ENCODE data around the gene SPDYC.

Gene SPDYC, protein sequence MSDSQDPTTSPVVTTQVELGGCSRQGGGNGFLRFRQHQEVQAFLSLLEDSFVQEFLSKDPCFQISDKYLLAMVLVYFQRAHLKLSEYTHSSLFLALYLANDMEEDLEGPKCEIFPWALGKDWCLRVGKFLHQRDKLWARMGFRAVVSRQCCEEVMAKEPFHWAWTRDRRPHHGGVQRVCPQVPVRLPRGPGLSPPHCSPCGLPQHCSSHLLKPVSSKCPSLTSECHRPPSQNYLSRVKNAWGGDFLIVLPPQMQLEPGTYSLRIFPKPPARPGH

GRCh38 chr11:65170058-65170534 is at the start of gene SPDYC:
TSS of gene SPDYC (plus strand) at chr11:65170233. CDS start at chr11:65171358, 1,125 bp downstream.
- no peak for DNase-seq (ENCODE audit: low read depth, low spot score)

DNA sequence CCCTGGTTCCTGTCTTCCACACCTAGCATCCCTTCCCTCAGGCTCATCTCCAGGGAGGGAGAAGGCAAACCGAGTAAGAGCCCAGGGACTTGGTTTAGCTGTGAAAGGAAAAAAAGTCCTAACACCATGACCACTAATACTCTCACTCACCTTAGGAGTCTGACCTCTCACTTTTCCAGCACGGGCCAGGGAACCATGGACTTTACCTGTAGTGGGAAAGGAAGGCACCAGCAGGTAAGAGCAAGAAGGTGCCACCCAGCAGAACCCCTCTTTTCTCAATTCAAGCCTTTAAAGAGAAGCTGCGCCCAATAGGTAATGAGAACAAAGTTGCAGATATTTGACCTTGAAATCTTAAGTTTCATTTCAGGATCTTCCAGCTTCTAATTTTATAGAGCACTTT is 49.2 kb upstream of the SPDYC start:
- no peak for DNase-seq (ENCODE audit: low read depth, low spot score)

- DNase-seq (ENCODE audit: low read depth, low spot score), result peak; percentile 31
These were observed 48.6 kb upstream of the SPDYC start for GRCh38 chr11:65121447-65121864.

DNA sequence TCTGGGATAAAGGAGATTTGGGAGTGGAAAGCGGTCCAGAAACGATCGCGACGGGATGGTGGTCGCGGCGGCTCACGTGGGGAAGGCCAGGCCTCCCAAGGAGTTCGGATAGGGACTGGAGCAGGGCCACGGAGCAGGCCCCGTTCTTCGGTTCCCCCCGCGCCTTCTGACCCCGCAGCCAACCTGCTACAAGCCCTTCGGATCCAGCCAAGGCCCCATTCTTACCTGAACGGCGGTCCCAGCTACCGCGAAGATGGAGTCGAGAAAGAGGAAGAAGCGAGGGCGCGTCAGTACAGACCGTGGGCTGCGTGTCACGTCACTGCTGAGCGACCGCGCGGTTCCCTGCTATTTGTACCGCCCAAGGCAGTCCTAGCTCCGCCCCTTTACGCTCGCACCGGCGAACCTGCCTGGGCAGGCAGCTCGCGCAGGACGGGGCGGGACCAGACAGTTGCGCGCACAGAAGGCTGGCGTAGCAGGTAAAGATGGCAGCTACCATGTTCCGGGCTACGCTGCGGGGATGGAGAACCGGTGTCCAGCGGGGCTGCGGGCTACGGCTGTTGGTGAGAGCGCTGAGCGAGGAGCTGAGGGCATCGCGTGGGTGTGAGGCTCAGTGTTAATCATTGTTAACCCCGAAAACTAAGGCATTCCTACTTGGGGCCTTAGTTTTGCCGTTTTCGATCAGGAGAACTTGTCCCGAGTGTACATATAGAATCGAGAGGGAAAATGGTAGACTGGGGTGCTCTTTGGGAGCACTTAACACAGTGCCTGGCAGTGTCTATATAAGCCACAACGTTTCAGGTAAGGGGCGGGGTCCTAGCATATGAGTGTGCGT is 48.0 kb upstream of the SPDYC start, which contains the start of the genes FAU and MRPL49:
Gene FAU, minus strand, starts transcription at position 270 of the 832 bp plus-strand sequence. CDS start 321 bp downstream, outside the sequence.
Gene MRPL49, plus strand, starts transcription at position 457 of the 832 bp plus-strand sequence. Its CDS starts 26 bp downstream, at position 483.
- peak; percentile 99 for DNase-seq (ENCODE audit: low read depth, low spot score)

DNA sequence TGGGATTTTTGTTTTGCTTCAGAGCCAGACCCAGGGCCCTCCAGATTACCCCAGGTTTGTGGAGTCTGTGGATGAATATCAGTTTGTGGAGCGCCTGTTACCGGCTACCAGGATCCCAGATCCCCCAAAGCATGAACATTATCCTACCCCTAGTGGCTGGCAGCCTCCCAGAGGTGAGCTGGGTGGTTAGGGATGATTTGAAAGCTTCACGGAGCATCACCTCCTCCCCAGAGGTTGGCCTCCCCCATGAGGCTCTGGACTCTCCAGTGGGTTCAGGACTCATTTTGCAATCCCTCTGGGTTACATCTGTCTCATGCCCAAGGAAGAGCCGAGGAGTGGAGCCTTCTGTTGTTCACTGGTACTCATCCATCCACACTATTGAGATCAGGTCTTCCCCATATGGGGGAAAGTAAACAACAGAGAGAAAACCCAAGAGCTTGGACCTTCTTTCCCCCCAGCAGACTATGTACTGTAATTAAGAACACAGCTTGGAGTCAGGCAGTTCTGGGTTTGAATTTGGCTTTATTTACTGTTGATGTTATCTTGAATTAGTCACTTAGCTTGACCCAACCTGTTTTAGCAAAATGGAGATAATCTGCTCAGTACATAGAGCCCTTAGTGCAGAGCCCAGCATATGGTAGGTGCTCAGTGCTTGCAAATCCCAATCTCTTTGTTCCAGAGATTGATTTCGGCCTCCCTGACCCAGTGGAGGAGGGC is 45.4 kb upstream of the SPDYC start:
- DNase-seq (ENCODE audit: low read depth, low spot score), result no peak

DNA sequence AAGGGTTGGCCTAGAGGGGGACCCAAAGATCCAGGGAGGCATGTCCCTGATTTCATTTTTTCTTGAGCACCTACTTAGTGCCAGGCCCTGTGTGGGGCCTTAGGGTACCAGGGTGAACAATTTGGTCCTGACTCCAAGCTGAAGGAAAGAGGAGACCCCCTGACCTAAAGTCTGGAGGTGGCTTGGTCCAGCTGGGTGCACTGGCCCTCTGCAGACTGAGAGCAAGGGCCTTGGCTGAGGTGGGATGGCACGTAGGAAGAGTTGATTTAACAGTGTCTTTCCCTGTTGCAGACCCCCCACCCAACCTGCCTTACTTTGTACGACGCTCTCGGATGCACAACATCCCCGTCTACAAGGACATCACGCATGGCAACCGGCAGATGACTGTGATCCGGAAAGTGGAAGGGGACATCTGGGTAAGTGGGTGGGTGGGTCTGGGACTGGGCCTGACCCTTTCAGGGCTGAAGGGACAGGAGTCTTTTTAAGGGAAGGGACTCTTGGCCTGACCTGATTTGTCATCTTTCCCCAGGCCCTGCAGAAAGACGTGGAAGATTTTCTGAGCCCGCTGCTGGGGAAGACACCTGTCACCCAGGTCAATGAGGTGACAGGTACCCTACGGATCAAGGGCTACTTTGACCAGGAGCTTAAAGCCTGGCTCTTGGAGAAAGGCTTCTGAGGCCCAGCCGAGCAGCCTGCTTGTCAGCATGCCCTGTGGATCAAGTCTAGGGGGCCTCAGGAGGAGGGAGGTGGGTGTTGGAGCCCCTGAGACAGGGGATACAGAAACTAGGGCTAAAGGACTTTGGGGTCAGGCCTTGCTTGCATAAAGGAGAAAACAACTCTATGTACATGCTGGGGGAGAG is 44.6 kb upstream of the SPDYC start:
- DNase-seq (ENCODE audit: low read depth, low spot score), result no peak

DNA sequence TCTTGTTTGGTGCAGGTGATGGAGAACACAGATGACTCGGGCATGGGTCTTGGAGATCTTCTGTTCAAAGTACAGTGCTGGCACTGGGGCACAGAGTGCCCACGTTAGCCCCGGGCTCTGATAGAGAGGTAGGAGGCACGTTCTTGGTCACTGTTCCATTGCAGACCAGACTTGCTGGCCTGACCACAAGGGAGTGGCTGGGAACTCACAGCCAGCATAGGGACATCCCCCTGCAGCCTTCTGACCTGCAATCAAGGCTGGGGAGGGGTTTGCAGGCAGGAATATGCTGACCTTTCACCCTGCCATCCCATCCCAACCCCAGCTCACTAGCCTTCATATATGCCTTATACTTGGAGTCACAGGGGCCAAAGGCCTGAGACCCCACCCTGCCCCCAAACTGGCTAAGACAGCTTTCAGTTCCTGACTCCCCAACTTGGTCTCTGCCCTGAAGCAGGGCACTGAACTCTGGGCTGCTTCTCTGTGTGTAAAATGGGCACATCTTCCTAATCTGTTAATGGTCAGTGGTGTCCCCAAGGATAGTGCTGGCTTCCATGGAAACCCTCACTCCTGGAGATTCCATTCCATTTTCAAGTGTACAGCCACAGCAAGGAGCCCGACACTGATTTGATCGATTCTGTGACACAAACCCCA is 43.3 kb upstream of the SPDYC start:
- DNase-seq (ENCODE audit: low read depth, low spot score), result no peak

DNA sequence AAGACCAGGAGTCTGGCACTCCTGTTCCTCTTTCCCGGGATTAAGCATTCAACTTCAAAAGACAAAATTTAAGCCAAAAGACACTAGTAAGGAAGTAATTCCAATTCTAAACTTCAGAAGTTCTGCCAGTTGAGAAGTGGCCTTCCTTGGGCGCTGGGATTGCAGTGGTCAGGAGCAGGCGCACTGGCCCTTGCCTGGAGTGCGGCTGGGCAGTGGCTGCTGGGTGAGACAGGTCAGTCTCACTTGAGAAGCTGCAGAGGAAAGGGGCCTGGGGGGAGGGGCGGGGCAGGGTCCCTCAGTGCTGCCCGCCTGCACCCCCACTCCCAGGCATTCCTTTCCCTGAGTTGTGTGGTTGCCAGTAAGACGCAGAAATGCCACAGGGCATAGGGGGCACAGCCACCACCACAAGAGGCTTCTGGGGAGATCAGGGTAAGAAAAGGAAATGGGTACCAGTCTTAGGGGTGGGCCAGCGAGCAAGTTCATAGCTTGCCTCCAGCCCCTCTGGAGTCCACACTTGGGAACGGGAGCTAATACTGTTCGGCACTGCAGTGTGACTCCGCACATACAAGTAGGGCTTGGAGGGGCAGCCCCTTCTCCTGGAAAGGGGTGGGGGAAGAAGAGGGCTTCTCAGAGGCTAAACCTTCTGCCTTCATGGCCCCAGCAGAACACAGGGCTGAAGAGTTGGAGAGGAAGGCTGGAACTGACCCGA is 42.4 kb upstream of the SPDYC start:
- DNase-seq (ENCODE audit: low read depth, low spot score), result no peak

GRCh38 chr11:65128182-65129145 is 41.6 kb upstream of the SPDYC start:
- DNase-seq (ENCODE audit: low read depth, low spot score), result no peak

DNA sequence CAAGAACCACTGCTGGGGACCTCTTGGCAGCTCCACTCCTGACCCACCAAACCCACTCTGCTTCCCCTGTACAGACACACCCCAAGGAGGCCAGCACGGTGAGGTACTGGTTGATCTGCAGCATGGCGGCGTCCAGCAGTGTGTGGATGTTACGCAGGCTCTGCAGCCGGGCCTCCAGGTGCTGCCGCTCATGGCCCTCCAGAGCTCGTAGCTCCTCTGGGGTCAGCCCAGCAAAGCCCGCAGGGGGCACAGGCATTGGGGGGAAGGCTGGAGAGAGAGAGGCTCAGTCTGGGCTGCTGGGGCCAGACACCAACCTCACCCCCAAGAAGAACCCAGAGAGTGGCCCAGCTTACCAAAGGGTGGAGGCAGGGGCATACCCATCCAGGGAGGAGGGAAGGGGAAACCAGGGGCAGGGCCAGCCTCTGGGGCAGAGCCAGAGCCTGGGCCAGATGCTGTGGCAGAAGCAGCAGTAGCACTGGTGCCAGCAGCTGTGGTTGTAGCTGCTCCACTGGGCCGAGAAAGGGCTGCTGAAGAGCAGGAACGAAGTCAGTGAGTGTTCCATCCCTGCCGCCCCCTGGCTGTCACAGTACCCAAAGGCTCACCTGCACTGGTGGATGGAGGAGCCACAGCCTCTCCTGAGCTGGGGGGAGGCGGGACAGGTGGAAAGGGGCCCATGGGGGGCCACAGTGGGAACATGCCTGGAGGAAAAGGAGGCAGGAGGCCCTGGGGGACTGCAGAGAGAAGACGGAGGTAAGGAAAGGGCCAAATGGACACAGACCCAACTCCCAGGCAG is 40.2 kb upstream of the SPDYC start:
- no peak for DNase-seq (ENCODE audit: low read depth, low spot score)

DNA sequence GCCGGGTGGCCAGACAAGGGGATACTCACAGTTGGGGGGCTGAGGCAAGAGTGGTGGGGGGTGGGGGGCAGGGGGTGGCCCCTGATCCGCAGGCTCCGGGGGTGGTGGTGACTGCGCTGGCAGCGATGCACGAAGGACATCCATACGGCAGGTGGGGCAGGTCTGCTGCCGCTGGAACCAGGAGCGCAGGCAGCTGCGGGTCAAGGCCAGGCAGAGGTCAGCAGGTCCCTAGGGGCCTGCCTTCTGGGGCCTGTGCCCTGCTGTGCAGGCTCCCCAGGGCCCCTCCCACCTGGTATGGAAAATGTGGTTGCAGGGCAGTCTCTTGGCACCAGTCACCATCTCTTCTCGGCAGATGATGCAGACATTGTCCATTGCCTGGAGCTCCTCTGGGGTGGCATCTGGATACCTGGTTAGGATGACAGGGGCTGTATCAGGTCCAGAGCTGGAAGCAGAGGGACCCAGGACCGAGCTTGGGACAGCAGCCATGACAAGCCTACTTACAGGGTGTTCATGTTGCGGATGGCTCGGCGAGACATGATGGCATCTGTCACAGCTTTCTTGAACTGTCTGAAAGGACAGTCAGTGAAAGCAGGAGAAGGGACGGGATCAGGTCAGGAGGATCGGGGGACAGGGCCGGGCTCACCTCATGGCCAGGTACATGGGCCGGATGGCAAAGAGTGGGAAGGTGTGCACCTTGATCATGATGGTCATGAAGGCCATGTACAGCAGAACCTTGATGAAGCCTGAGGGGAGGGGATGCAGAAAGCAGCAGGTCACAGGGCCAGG is 39.2 kb upstream of the SPDYC start:
- DNase-seq (ENCODE audit: low read depth, low spot score), result no peak

- DNase-seq (ENCODE audit: low read depth, low spot score), result no peak
These were observed 38.6 kb upstream of the SPDYC start for GRCh38 chr11:65131417-65131776.

GRCh38 chr11:65131895-65132237 is 38.2 kb upstream of the SPDYC start:
- DNase-seq (ENCODE audit: low read depth, low spot score), result no peak

DNA sequence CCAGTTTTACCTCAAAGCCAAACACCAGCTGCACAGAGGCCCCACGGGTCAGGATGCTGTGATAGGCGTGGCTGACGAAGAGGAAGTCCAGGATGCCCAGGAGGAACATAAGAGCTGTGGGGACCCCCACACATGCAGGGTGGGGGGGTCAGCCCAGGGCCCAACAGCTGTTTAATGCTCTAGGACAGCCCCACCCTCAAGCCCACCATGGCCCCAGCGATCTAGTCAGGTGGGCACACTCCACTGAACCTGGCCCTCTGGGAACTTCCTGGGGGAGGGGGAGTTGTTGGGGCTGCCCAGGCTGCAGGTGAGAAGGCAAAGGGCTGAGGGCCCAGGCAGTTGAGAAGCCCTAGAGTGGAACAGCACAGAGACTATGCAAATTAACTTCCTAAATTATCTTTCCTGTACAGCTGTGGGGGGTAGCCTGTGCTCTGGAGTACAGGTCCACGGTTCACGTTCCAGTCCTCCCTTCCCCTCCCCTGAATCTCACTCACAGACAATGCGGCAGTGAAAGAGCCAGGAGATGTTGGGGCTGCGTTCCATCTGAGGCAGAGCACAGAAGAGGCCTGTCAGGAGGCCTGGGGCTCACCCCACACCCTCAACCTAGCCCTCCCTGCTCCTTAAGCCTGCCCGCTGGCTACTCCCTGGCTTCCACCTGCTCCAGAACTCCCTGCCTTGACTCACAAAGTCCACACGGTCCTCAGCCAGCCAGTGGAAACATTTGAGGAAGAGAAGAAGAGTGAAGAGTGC is 37.6 kb upstream of the SPDYC start:
- DNase-seq (ENCODE audit: low read depth, low spot score), result no peak

DNA sequence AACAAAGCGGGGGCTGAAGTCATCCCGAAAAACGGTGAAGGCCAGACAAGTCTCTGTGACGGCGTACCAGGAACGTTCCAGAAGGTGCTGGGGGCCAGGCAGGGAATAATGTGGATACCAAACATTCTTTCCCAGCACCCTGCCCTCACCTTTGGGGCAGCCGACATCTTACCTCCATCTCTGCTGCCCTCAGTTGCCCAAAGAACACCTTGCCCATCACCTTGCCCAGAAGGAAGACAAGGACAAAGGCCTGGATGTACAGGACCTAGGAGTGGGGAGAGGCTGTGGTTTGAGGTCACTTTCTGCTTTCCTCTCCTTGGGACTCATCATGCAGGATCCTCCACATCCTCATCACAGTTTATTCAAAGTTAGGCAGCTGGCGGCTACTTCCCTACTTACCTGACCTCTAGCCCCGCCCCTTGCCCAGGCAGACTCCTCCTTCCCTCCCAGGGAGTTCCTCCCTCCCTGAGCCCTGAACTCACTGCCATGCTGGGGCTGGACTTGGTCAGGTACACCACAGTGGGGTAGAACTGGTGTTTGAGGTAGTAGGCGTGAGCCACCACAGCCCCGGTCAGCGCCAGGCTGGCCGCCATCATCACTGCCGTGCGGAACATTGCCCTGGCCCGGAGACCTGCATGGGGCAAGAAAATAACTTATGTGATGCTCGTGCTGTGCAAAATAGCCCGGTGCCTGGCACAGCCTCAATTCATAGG is 36.9 kb upstream of the SPDYC start:
- DNase-seq (ENCODE audit: low read depth, low spot score), result peak; percentile 22

DNA sequence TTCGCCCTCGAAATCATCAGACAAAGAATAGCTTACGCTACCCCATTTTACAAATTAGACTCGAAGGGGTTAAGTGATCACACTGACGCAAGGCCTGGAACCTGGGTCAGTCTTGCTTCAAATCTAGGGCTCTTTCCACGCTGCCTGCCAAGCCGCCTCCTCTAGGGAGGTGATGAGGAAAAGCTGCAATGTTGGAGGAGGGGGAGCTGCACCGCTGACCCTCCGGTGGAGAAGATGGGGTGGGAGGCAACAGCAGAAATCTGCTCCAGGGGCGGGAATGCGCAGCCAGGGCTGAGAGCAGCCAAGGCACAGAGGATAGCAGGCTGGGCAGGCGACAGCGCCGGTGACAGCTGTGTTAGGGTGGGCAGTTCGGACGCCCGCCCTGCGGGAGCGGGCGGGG is 36.3 kb upstream of the SPDYC start:
- no peak for DNase-seq (ENCODE audit: low read depth, low spot score)
